ENCODE results near the gene TIMM44.

Gene TIMM44

GRCh38 chr19:7986321-7987113 is 43.1 kb upstream of the TIMM44 start:
- Histone ChIP-seq H3K27me3 (no peaks in the 10 kb centered on the region), H3K36me3 (peaks cover 84% of the 10 kb centered on the region), H3K4me1 (no peaks in the 10 kb centered on the region), H3K4me3 (ENCODE audit: low read depth, low read length) (no peak overlapping the region), H3K9me3 (no peaks in the 10 kb centered on the region)
- TF ChIP-seq CTCF (IDR thresholded peaks at IDR 0.05; ENCODE audit: low read depth, low read length) = no peak
- no peak for DNase-seq

- H3K9me3 ChIP-seq = no peaks in the 10 kb centered on the region
- TF ChIP-seq CTCF (IDR thresholded peaks at IDR 0.05; ENCODE audit: low read depth, low read length) = no peak
- peaks cover 79% of the 10 kb centered on the region for H3K36me3 ChIP-seq
- H3K4me3 ChIP-seq (ENCODE audit: low read depth, low read length) = no peak overlapping the region
- no peak for DNase-seq
- H3K4me1 ChIP-seq = no peaks in the 10 kb centered on the region
- H3K27me3 ChIP-seq = no peaks in the 10 kb centered on the region
These were observed 42.0 kb upstream of the TIMM44 start for GRCh38 chr19:7985481-7985911.

GRCh38 chr19:7983995-7984837 is 40.8 kb upstream of the TIMM44 start:
- no peak for DNase-seq
- no peaks in the 10 kb centered on the region for H3K27me3 ChIP-seq
- H3K36me3 ChIP-seq = peaks cover 79% of the 10 kb centered on the region
- TF ChIP-seq CTCF (IDR thresholded peaks at IDR 0.05; ENCODE audit: low read depth, low read length) = no peak
- H3K4me1 ChIP-seq = no peaks in the 10 kb centered on the region
- no peak overlapping the region for H3K4me3 ChIP-seq (ENCODE audit: low read depth, low read length)
- H3K9me3 ChIP-seq = no peaks in the 10 kb centered on the region

GRCh38 chr19:7983286-7983950 is 40.0 kb upstream of the TIMM44 start:
- no peaks in the 10 kb centered on the region for H3K27me3 ChIP-seq
- no peak for TF ChIP-seq CTCF (IDR thresholded peaks at IDR 0.05; ENCODE audit: low read depth, low read length)
- H3K36me3 ChIP-seq = peaks cover 79% of the 10 kb centered on the region
- no peaks in the 10 kb centered on the region for H3K9me3 ChIP-seq
- no peak for DNase-seq
- H3K4me1 ChIP-seq = no peaks in the 10 kb centered on the region
- H3K4me3 ChIP-seq (ENCODE audit: low read depth, low read length) = no peak overlapping the region

- Histone ChIP-seq H3K36me3 (peaks cover 76% of the 10 kb centered on the region), H3K4me3 (ENCODE audit: low read depth, low read length) (no peak overlapping the region), H3K4me1 (no peaks in the 10 kb centered on the region), H3K27me3 (no peaks in the 10 kb centered on the region), H3K9me3 (no peaks in the 10 kb centered on the region)
- DNase-seq = no peak
- no peak for TF ChIP-seq CTCF (IDR thresholded peaks at IDR 0.05; ENCODE audit: low read depth, low read length)
These were observed 39.2 kb upstream of the TIMM44 start for GRCh38 chr19:7982651-7983099.
